Type B pancreatic cell (in vitro differentiated cells): ENCODE results near the gene PLCD3. TPM values are rescaled to one million over a fixed set of nuclear protein-coding genes. Genes with fewer than 3 reads are reported as not detected.

Experiments
- DNase-seq: peaks from one replicate; pipeline ENCODE4 v3.0.0; 2021; ENCODE audit warnings: mixed read lengths; ENCODE audit not compliant: unreplicated experiment; ENCODE audit errors: extremely low spot score
- H3K27ac Mint-ChIP-seq: 2 replicates; pipeline ENCODE4 v1.8.0; 2021; ENCODE audit warnings: mild to moderate bottlenecking, mixed read lengths
- H3K27me3 Mint-ChIP-seq: 2 replicates; pipeline ENCODE4 v1.8.0; 2021; ENCODE audit warnings: mixed read lengths
- H3K36me3 Mint-ChIP-seq: 2 replicates; pipeline ENCODE4 v1.8.0; 2021; ENCODE audit warnings: mixed read lengths
- H3K4me1 Mint-ChIP-seq: one replicate; pipeline ENCODE4 v1.8.0; 2021; ENCODE audit warnings: mixed read lengths; ENCODE audit not compliant: unreplicated experiment
- H3K4me3 Mint-ChIP-seq: 2 replicates; pipeline ENCODE4 v1.8.0; 2021; ENCODE audit warnings: mild to moderate bottlenecking, mixed read lengths
- H3K9me3 Mint-ChIP-seq: 2 replicates; pipeline ENCODE4 v1.8.0; 2021; ENCODE audit warnings: mixed read lengths
- total RNA-seq: library from RNA; stranded (reverse); gene quantifications from 2 replicates; pipeline ENCODE4 v1.2.1, GENCODE V29; 2021; ENCODE audit warnings: low replicate concordance
- TF ChIP-seq, protein P1 (sequence below): fragments of 200-600 bp; sonication (generic); conservative IDR thresholded peaks from 2 replicates; pipeline ENCODE4 v1.5.0; 2021; ENCODE audit warnings: antibody characterized with exemption, mild to moderate bottlenecking

The PLCD3 gene
- total RNA-seq, 1 donor from 2014 or later: 45.8 TPM

DNA sequence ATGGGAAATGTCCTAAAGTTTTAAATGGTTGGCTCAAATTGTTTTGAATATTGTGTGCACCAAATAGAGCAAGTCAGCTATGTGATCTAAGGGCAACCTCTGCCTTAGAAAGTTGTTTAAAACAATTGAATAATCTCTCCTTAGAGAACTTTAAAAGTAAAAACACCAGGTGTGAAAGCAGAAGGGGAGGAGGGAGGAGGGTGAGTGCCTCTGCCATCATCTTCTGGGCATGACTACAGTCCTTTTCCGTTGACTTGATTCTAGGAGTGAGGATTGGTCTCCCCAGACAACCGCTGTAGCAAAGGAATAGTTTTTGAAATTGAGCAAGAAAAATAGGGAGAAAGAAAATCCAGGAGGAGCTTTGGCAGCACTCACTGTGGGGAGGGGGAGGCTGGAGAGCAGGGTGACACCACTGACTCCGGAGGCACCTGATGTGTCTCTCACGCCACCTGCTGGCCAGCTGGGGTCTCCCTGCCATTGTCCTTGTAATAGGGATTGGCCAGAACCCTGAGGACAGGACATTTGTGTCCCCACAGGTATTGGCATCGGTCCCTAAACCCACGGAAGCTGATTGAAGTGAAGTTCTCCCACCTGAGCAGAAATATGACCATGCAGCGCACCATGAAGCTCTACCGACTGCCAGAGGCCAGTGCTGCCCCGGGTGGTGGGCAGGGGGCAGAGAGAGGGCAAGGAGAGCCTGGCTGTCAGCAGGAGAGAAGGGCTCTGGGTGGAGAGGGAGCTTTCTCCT, 33.3 kb downstream of the PLCD3 start:
- no peaks in the 10 kb centered on the region for H3K27me3 Mint-ChIP-seq
- peak overlapping the region; percentile 31 for H3K27ac Mint-ChIP-seq
- H3K4me1 Mint-ChIP-seq: peaks cover 17% of the 10 kb centered on the region
- H3K36me3 Mint-ChIP-seq: peaks cover 31% of the 10 kb centered on the region
- TF ChIP-seq, protein P1, sequence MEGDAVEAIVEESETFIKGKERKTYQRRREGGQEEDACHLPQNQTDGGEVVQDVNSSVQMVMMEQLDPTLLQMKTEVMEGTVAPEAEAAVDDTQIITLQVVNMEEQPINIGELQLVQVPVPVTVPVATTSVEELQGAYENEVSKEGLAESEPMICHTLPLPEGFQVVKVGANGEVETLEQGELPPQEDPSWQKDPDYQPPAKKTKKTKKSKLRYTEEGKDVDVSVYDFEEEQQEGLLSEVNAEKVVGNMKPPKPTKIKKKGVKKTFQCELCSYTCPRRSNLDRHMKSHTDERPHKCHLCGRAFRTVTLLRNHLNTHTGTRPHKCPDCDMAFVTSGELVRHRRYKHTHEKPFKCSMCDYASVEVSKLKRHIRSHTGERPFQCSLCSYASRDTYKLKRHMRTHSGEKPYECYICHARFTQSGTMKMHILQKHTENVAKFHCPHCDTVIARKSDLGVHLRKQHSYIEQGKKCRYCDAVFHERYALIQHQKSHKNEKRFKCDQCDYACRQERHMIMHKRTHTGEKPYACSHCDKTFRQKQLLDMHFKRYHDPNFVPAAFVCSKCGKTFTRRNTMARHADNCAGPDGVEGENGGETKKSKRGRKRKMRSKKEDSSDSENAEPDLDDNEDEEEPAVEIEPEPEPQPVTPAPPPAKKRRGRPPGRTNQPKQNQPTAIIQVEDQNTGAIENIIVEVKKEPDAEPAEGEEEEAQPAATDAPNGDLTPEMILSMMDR: peak; percentile 90
- DNase-seq: peak; percentile 88
- no peaks in the 10 kb centered on the region for H3K9me3 Mint-ChIP-seq
- H3K4me3 Mint-ChIP-seq: no peak overlapping the region

DNA sequence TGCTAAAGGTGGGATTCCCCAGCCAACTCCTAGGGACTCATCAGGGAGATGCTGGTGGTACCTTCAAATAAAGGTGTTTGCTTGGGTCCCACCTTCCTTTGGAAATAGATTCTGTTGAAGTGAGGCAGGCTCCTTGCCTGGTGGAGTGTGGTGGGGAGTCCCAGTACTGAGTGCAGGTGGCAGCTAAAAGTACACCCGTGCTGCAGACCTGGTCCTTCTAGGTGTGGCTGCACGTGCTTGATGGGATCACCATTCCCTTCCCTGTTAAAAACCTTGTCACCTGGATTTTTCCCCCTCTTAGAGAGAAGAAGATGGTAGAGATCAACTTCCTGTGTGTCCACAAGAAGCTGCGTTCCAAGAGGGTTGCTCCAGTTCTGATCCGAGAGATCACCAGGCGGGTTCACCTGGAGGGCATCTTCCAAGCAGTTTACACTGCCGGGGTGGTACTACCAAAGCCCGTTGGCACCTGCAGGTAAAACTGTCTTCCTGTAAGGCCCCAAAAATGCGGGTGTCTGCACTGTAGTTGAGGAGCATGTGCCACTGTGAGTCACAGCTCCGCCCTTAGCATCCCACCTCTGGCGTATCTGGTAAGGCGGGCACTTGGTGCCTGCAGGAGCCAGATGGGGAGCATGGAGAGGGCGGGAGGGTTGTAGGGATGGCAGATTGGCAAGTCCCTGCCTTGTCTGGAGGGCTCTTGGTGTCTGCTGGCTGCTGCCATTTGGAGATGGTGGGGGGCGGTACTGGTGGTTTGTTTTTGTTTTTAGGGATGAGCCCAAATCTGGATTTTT, 34.0 kb downstream of the PLCD3 start:
- H3K36me3 Mint-ChIP-seq: peaks cover 33% of the 10 kb centered on the region
- no peak overlapping the region for H3K4me3 Mint-ChIP-seq
- TF ChIP-seq, protein P1: no peak
- no peaks in the 10 kb centered on the region for H3K9me3 Mint-ChIP-seq
- DNase-seq: no peak
- H3K27me3 Mint-ChIP-seq: no peaks in the 10 kb centered on the region
- H3K27ac Mint-ChIP-seq: no peak overlapping the region
- peaks cover 17% of the 10 kb centered on the region for H3K4me1 Mint-ChIP-seq

DNA sequence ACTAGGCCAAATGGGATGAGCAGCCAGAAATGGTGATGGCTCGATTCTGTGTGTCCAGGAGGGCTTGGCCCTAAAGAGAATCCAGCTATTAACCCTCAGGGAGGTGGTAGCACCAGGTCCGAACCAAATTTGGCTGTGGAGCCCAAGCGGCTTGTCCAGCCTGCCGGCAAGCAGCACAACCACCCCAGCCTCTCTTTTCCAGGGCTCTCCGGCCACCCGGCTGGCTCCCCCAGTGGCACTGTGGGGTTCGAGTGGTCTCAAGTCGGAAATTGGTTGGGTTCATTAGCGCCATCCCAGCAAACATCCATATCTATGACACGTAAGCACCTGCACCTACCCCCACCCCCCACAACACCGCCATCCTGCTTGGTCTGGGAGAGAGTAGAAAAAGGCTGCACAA, 35.4 kb downstream of the PLCD3 start:
- H3K4me3 Mint-ChIP-seq: no peak overlapping the region
- DNase-seq: no peak
- TF ChIP-seq, protein P1: no peak
- H3K27ac Mint-ChIP-seq: no peak overlapping the region
- no peaks in the 10 kb centered on the region for H3K9me3 Mint-ChIP-seq
- H3K4me1 Mint-ChIP-seq: peaks cover 9% of the 10 kb centered on the region
- H3K36me3 Mint-ChIP-seq: peaks cover 31% of the 10 kb centered on the region
- no peaks in the 10 kb centered on the region for H3K27me3 Mint-ChIP-seq

DNA sequence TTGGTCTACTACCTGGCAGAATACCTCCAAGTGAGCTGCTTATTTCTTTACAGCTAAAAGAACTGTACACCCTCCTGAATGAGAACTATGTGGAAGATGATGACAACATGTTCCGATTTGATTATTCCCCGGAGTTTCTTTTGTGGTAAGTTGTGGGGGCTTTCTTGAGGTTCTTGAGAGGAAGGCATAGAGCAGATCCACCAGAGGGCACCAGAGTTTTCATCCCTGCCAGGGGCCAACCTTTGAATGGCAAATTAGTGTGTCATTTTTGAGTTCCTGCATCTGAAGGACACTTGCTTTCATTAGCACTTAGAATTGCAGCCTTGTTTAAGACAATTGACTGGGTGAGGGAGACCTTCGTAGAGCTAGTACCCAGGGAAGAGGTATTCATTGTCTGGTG, 36.2 kb downstream of the PLCD3 start:
- Mint-ChIP-seq H3K27ac (peak overlapping the region; percentile 25), H3K4me3 (no peak overlapping the region), H3K4me1 (peaks cover 6% of the 10 kb centered on the region), H3K9me3 (no peaks in the 10 kb centered on the region), H3K36me3 (peaks cover 32% of the 10 kb centered on the region), H3K27me3 (no peaks in the 10 kb centered on the region)
- TF ChIP-seq, protein P1: peak; percentile 61
- no peak for DNase-seq

DNA sequence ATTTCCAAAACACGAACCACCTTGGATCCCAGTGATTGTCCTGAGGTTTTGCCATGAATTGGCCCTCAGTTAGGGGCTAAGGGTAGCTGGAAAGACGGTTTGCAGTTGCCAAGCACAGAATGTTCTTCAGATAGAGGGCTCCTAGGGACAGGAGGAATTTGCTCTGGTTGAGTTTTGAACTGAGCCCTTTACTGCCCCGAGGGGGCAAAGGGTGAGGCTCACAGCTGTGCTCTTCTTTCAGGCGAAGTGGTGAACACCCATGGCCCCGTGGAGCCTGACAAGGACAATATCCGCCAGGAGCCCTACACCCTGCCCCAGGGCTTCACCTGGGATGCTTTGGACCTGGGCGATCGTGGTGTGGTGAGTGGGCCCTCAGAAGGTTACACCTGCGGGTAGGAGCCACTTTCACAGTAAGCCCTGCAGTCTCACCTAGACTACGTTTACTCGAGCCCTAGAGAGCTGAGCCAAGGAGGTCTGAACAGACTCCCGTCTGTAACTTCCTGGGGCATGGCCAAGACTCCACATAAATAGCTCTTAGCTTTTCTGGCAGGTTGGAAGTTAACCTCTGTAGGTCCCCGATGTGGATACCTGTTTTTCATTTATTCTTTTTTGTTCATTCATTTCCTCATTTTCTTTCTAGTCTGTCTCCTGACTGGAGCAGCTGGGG, 38.7 kb downstream of the PLCD3 start:
- no peak for DNase-seq
- H3K36me3 Mint-ChIP-seq: peaks cover 29% of the 10 kb centered on the region
- H3K9me3 Mint-ChIP-seq: no peaks in the 10 kb centered on the region
- no peaks in the 10 kb centered on the region for H3K4me1 Mint-ChIP-seq
- no peaks in the 10 kb centered on the region for H3K27me3 Mint-ChIP-seq
- TF ChIP-seq, protein P1: no peak
- no peak overlapping the region for H3K4me3 Mint-ChIP-seq
- no peak overlapping the region for H3K27ac Mint-ChIP-seq
